ENCODE data around the gene MAPK10. TPM values are rescaled to one million over a fixed set of nuclear protein-coding genes. Genes with fewer than 3 reads are reported as not detected.

The MAPK10 gene
- polyA plus RNA-seq, 3 donors = 0.36 TPM; not detected in 2

GRCh38 chr4:86401826-86402225 is 42.0 kb upstream of the MAPK10 start:
- peaks cover 0 to 4% (median 0%) of the 10 kb centered on the region in 7 donors for H3K9me3 Mint-ChIP-seq
- no peaks in the 10 kb centered on the region for H3K9me3 ChIP-seq (replicated peaks in 1 of 2; ENCODE audit: control insufficient read depth in 1 of 2, insufficient read depth in 1 of 2, low read length in 2 of 2)
- no peaks in the 10 kb centered on the region for H3K36me3 Mint-ChIP-seq
- H3K4me1 Mint-ChIP-seq = no peaks in the 10 kb centered on the region
- no peaks in the 10 kb centered on the region for H3K27me3 Mint-ChIP-seq (ENCODE audit: low read depth in 3 of 3)
- WGBS (ENCODE audit: insufficient coverage) = no CpG with 5 or more reads among the region's 2 CpGs
- H3K4me3 ChIP-seq (replicated peaks in 1 of 3; ENCODE audit: low read depth in 2 of 3, low read length in 3 of 3) = no peak overlapping the region
- no peaks in the 10 kb centered on the region for H3K4me1 ChIP-seq (ENCODE audit: control insufficient read depth in 1 of 2, insufficient read depth in 2 of 2, low read length in 2 of 2)
- H3K9ac ChIP-seq (ENCODE audit: insufficient read depth, low read length, poor library complexity, severe bottlenecking) = no peak overlapping the region
- no peak for TF ChIP-seq CTCF (IDR thresholded peaks at IDR 0.05)
- intact Hi-C loops (cut with micrococcal nuclease) = no loop called here
- no peaks in the 10 kb centered on the region for H4K20me1 ChIP-seq (ENCODE audit: insufficient read depth, low read length)
- H3K27ac Mint-ChIP-seq = no peak overlapping the region
- no peak overlapping the region for H2AFZ ChIP-seq (ENCODE audit: insufficient read depth, low read depth, low read length, poor library complexity, severe bottlenecking)
- no peaks in the 10 kb centered on the region for H3K36me3 ChIP-seq (replicated peaks in 1 of 2; ENCODE audit: control insufficient read depth in 1 of 2, insufficient read depth in 2 of 2, low read length in 2 of 2)
- no peak overlapping the region for H3K27ac ChIP-seq (ENCODE audit: low read depth in 1 of 2, low read length in 2 of 2)
- DNase-seq = no peak
- H3K4me2 ChIP-seq (replicated peaks; ENCODE audit: extremely low read depth, low read length, poor library complexity, severe bottlenecking) = no peak overlapping the region
- no peak overlapping the region for H3K4me3 Mint-ChIP-seq
- no peaks in the 10 kb centered on the region for H3K27me3 ChIP-seq (ENCODE audit: control insufficient read depth in 2 of 2, insufficient read depth in 2 of 2, low read length in 2 of 2)
- H3K79me2 ChIP-seq (ENCODE audit: insufficient read depth, low read length) = no peaks in the 10 kb centered on the region

DNA sequence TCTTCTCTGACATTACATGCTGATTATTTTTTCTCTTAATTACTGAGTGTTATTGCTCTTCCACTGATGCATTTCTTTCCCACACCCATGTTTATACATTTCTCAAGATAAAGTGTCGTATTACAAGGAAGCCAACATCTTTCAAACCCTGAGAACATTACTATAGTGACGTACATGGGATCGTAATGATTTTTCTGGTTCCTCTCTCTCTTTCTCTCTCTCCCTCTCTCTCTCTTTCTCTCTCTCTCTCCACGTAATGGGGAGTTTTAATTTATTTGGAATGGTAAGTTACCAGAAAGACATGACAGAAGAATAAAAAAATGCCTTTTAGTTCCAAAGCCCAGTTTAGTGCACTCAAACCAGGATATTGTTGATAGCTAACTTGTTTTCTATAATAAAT is 40.4 kb upstream of the MAPK10 start:
- Histone ChIP-seq H3K9ac (ENCODE audit: insufficient read depth, low read length, poor library complexity, severe bottlenecking) (no peak overlapping the region), H3K4me2 (replicated peaks; ENCODE audit: extremely low read depth, low read length, poor library complexity, severe bottlenecking) (no peak overlapping the region), H4K20me1 (ENCODE audit: insufficient read depth, low read length) (no peaks in the 10 kb centered on the region), H3K27ac (ENCODE audit: low read depth in 1 of 2, low read length in 2 of 2) (no peak overlapping the region), H3K79me2 (ENCODE audit: insufficient read depth, low read length) (no peaks in the 10 kb centered on the region), H3K9me3 (replicated peaks in 1 of 2; ENCODE audit: control insufficient read depth in 1 of 2, insufficient read depth in 1 of 2, low read length in 2 of 2) (no peaks in the 10 kb centered on the region), H3K27me3 (ENCODE audit: control insufficient read depth in 2 of 2, insufficient read depth in 2 of 2, low read length in 2 of 2) (no peaks in the 10 kb centered on the region), H3K4me3 (replicated peaks in 1 of 3; ENCODE audit: low read depth in 2 of 3, low read length in 3 of 3) (no peak overlapping the region), H3K36me3 (replicated peaks in 1 of 2; ENCODE audit: control insufficient read depth in 1 of 2, insufficient read depth in 2 of 2, low read length in 2 of 2) (no peaks in the 10 kb centered on the region), H3K4me1 (ENCODE audit: control insufficient read depth in 1 of 2, insufficient read depth in 2 of 2, low read length in 2 of 2) (no peaks in the 10 kb centered on the region), H2AFZ (ENCODE audit: insufficient read depth, low read depth, low read length, poor library complexity, severe bottlenecking) (no peak overlapping the region)
- Mint-ChIP-seq H3K9me3 (peaks cover 0 to 6% (median 0%) of the 10 kb centered on the region in 7 donors), H3K27me3 (ENCODE audit: low read depth in 3 of 3) (no peaks in the 10 kb centered on the region), H3K4me1 (no peaks in the 10 kb centered on the region), H3K27ac (no peak overlapping the region), H3K4me3 (no peak overlapping the region), H3K36me3 (no peaks in the 10 kb centered on the region)
- WGBS (ENCODE audit: insufficient coverage) = no CpG with 5 or more reads among the region's 4 CpGs
- intact Hi-C loops (cut with micrococcal nuclease) = no loop called here
- no peak for DNase-seq
- no peak for TF ChIP-seq CTCF (IDR thresholded peaks at IDR 0.05)
